GM12878 (cell line): ENCODE measurements around the gene MAP2K7. TPM values are rescaled to one million over a fixed set of nuclear protein-coding genes. Genes with fewer than 3 reads are reported as not detected.

ENCODE experiments used
- ATAC-seq: fragments of 200-7000 bp; cut with Tn5 transposase; 3 replicates; pipeline ENCODE4 v1.9.1; 2020; ENCODE audit warnings: mild to moderate bottlenecking, moderate library complexity
- BruUV-seq: library from RNA; stranded (reverse); fragments of 400-500 nt; replicated peaks from 2 replicates; lab custom pipeline; 2021; lab: Mats Ljungman, UMichigan
- CTCF ChIA-PET: fragments of 300-600 bp; sonication (Branson Sonifier 250); formaldehyde crosslinking; extraction: SDS; loops from one replicate; lab custom pipeline; 2021; ENCODE audit warnings: inconsistent platforms; lab: Yijun Ruan, JAX
- POLR2A ChIA-PET: fragments of 350-600 bp; formaldehyde crosslinking; extraction: SDS; loops from one replicate; lab custom pipeline; 2021; ENCODE audit warnings: inconsistent platforms; lab: Charles Lee
- RAD21 ChIA-PET: fragments of 300-600 bp; sonication (Branson Sonifier 250); formaldehyde crosslinking; loops from one replicate; lab custom pipeline; 2023; ENCODE audit warnings: antibody characterized with exemption; ENCODE audit not compliant: unreplicated experiment; lab: Charles Lee
- SMC1A ChIA-PET: fragments of 300-600 bp; sonication (Branson Sonifier 250); formaldehyde crosslinking; loops from one replicate; lab custom pipeline; 2023; ENCODE audit not compliant: unreplicated experiment, uncharacterized antibody; lab: Charles Lee
- DNase-seq: peaks from one replicate; pipeline ENCODE4 v3.0.0-alpha.2; 2011; ENCODE audit warnings: low read depth, low spot score
- FAIRE-seq: peaks from 3 replicates; lab custom pipeline; 2011; peaks lifted over from hg19 to GRCh38; lab: Jason Lieb, UNC
- H2AFZ ChIP-seq: 2 replicates; pipeline ENCODE4 v1.6.0; 2011; ENCODE audit warnings: low read depth, low read length, control low read depth; ENCODE audit not compliant: control insufficient read depth
- H3K27ac ChIP-seq: 2 replicates; pipeline ENCODE4 v1.5.1; 2011; ENCODE audit warnings: control low read depth; ENCODE audit not compliant: control insufficient read depth, insufficient read depth
- H3K27me3 ChIP-seq, 2 experiments: replicated peaks in 1 of 2; 2 replicates each; pipeline versions ENCODE4 v1.6.0 to v1.6.1; 2011; ENCODE audit warnings: low read length in 1 of 2; ENCODE audit not compliant: control insufficient read depth in 2 of 2, insufficient read depth in 2 of 2
- H3K36me3 ChIP-seq, 2 experiments: 2 replicates each; pipeline ENCODE4 v1.5.1; 2011; ENCODE audit warnings: low read length in 1 of 2; ENCODE audit not compliant: control insufficient read depth in 2 of 2, insufficient read depth in 2 of 2
- H3K4me1 ChIP-seq: 2 replicates; pipeline ENCODE4 v1.6.1; 2011; ENCODE audit warnings: mild to moderate bottlenecking, low read length, moderate library complexity, mixed read lengths; ENCODE audit not compliant: control insufficient read depth, insufficient read depth
- H3K4me2 ChIP-seq: 2 replicates; pipeline ENCODE4 v1.6.0; 2011; ENCODE audit warnings: control low read depth; ENCODE audit not compliant: control insufficient read depth, insufficient read depth
- H3K4me3 ChIP-seq: fragments of 200-600 bp; sonication (generic); 2 replicates; pipeline ENCODE4 v1.5.1; 2016
- H3K79me2 ChIP-seq: 2 replicates; pipeline ENCODE4 v1.6.0; 2011; ENCODE audit warnings: low read length; ENCODE audit not compliant: control insufficient read depth, insufficient read depth
- H3K9ac ChIP-seq: 2 replicates; pipeline ENCODE4 v1.8.0; 2011; ENCODE audit warnings: low read length, control low read depth, mixed read lengths; ENCODE audit not compliant: control insufficient read depth, insufficient read depth
- H3K9me3 ChIP-seq: replicated peaks from 3 replicates; pipeline ENCODE4 v1.5.1; 2011; ENCODE audit warnings: mild to moderate bottlenecking, low read length; ENCODE audit not compliant: control insufficient read depth, insufficient read depth
- H4K20me1 ChIP-seq: 2 replicates; pipeline ENCODE4 v1.6.0; 2011; ENCODE audit not compliant: control insufficient read depth, insufficient read depth
- BCL3 ChIP-seq: IDR thresholded peaks from 2 replicates; pipeline ENCODE4 v1.6.1; 2011; ENCODE audit warnings: borderline replicate concordance, low read depth, mild to moderate bottlenecking, moderate library complexity, low read length; ENCODE audit not compliant: insufficient read depth, poor library complexity, severe bottlenecking
- CBX3 ChIP-seq: fragments of 200-600 bp; sonication (generic); IDR thresholded peaks from 2 replicates; pipeline ENCODE4 v1.6.1; 2016; ENCODE audit warnings: low read depth, borderline replicate concordance
- CREB1 ChIP-seq: IDR thresholded peaks from 2 replicates; pipeline ENCODE4 v1.6.1; 2012; ENCODE audit warnings: low read depth, mild to moderate bottlenecking, inconsistent platforms
- EED ChIP-seq: sonication (generic); IDR thresholded peaks from 2 replicates; pipeline ENCODE4 v1.6.1; 2016; ENCODE audit warnings: antibody characterized with exemption, low read depth
- MEF2B ChIP-seq: fragments of 450-650 bp; IDR thresholded peaks from 2 replicates; pipeline ENCODE4 v1.6.1; 2018; ENCODE audit warnings: mild to moderate bottlenecking, moderate library complexity; ENCODE audit not compliant: partially characterized antibody, poor library complexity, severe bottlenecking
- MXI1 ChIP-seq: fragments of 150-350 bp; IDR thresholded peaks from 2 replicates; pipeline ENCODE4 v1.6.1; 2011; ENCODE audit warnings: low read depth, mild to moderate bottlenecking, inconsistent platforms, low read length, improper control_type of control experiment
- NR2C1 ChIP-seq: fragments of 450-650 bp; IDR thresholded peaks from 2 replicates; pipeline ENCODE4 v1.6.1; 2017; ENCODE audit warnings: antibody characterized with exemption, mild to moderate bottlenecking, moderate library complexity
- NRF1 ChIP-seq: conservative IDR thresholded peaks from 2 replicates; pipeline ENCODE4 v1.6.1; 2011; ENCODE audit warnings: mild to moderate bottlenecking, low read depth, low read length, improper control_type of control experiment
- RB1 ChIP-seq: fragments of 450-650 bp; formaldehyde crosslinking; IDR thresholded peaks from 2 replicates; pipeline ENCODE4 v1.6.1; 2017; ENCODE audit warnings: mild to moderate bottlenecking, borderline replicate concordance
- RUNX3 ChIP-seq: IDR thresholded peaks from 2 replicates; pipeline ENCODE4 v1.6.1; 2012; ENCODE audit warnings: low read length, inconsistent platforms
- SREBF2 ChIP-seq: IDR thresholded peaks from 2 replicates; pipeline ENCODE4 v1.6.1; 2012; ENCODE audit warnings: mild to moderate bottlenecking, low read length
- TCF3 ChIP-seq: IDR thresholded peaks from 2 replicates; pipeline ENCODE4 v1.6.1; 2012; ENCODE audit warnings: low read depth, mild to moderate bottlenecking, low read length, borderline replicate concordance; ENCODE audit not compliant: insufficient read depth
- WRNIP1 ChIP-seq: IDR thresholded peaks from 2 replicates; pipeline ENCODE4 v1.6.1; 2011; ENCODE audit warnings: low read depth, low read length, improper control_type of control experiment, borderline replicate concordance
- ZNF24 ChIP-seq: fragments of 450-650 bp; IDR thresholded peaks from 2 replicates; pipeline ENCODE4 v1.6.1; 2017; ENCODE audit warnings: antibody characterized with exemption, mild to moderate bottlenecking
- WGBS: methylation state at CpG from one replicate; pipeline ENCODE4 v1.1.6; 2016; ENCODE audit warnings: low lambda C conversion rate; ENCODE audit not compliant: insufficient replicate concordance, insufficient coverage; ENCODE audit errors: missing lambda C conversion rate; 5-methylcytosine and 5-hydroxymethylcytosine counted together
- in situ Hi-C: fragments of 300-500 bp; cut with MboI; formaldehyde crosslinking; loops from 9 replicates; pipeline ENCODE4 v1.14.3; 2018; ENCODE audit warnings: mixed read lengths
- intact Hi-C: fragments of 100-400 bp; cut with micrococcal nuclease; formaldehyde crosslinking; loops from one replicate; pipeline ENCODE4 v1.14.2; 2022; ENCODE audit not compliant: unreplicated experiment
- polyA plus RNA-seq, 11 experiments: library from polyadenylated mRNA; depleted of rRNA in 4 of 11; unstranded in 6 of 11; stranded (reverse) in 5 of 11; fragments of >200 nt; fragmentation: Nextera tagmentation in 4 of 11; fragmentation: Illumina TruSeq in 1 of 11; extraction: Ambion mirVana in 4 of 11; extraction: Trizol in 1 of 11; gene quantifications; 1 replicate in 1 of 11; 2 replicates in 10 of 11; pipeline versions ENCODE4 v1.2.1 to v1.2.3, GENCODE V29; 2011 to 2016; ENCODE audit warnings: inconsistent platforms in 2 of 11, missing spikeins in 2 of 11, low read depth in 1 of 11
- total RNA-seq, 4 experiments: library from RNA; depleted of rRNA in 3 of 4; stranded (reverse); fragments of >200 nt in 3 of 4; fragmentation: Illumina TruSeq in 1 of 4; extraction: Trizol in 1 of 4; gene quantifications; 2 replicates each; pipeline versions ENCODE4 v1.2.1 to v1.2.3, GENCODE V29; 2013 to 2021

Gene MAP2K7
- total and polyA plus RNA-seq, 10 of the 15 experiments (the other 5 are each of a cell fraction or from before 2014, with no cell fraction given) = 0.34 to 32.2 (median 6.7) TPM

- H3K4me1 ChIP-seq = no peaks in the 10 kb centered on the region; the same call in 1 of the 2 replicates
- H3K79me2 ChIP-seq = no peaks in the 10 kb centered on the region
- TF ChIP-seq NR2C1 = no peak
- TF ChIP-seq RUNX3 = no peak
- no peak for TF ChIP-seq RB1
- no peak for TF ChIP-seq WRNIP1
- TF ChIP-seq SREBF2 = no peak
- no peak for TF ChIP-seq CREB1
- TF ChIP-seq MEF2B = no peak
- no peak for TF ChIP-seq TCF3
- no peak for TF ChIP-seq NRF1
- no peak for TF ChIP-seq ZNF24
- TF ChIP-seq BCL3 = no peak
- TF ChIP-seq MXI1 = no peak
- no peak for TF ChIP-seq EED
- TF ChIP-seq CBX3 = no peak
- no peak overlapping the region for H3K4me2 ChIP-seq
- no peak overlapping the region for H3K27ac ChIP-seq
- POLR2A ChIA-PET = no interaction called here
- WGBS = 90% methylated on average over 10 of the region's 10 CpGs
- FAIRE-seq = no peak
- H2AFZ ChIP-seq = no peak overlapping the region
- peaks cover 13 to 45% of the 10 kb centered on the region in 2 experiments; a peak in 3 of 4 replicates for H3K36me3 ChIP-seq
- no TSS peak for BruUV-seq
- H3K4me3 ChIP-seq = no peak overlapping the region
- in situ Hi-C loops (no loop called here), intact Hi-C loops (no loop called here)
- H3K9ac ChIP-seq = no peak overlapping the region
- RAD21 ChIA-PET = no interaction called here
- DNase-seq = no peak
- no peaks in the 10 kb centered on the region for H3K9me3 ChIP-seq
- H4K20me1 ChIP-seq = no peaks in the 10 kb centered on the region; the same call in 1 of the 2 replicates
- CTCF ChIA-PET = no interaction called here
- no peaks in the 10 kb centered on the region for H3K27me3 ChIP-seq
- ATAC-seq = no peak
- SMC1A ChIA-PET = no interaction called here
Measured at GRCh38 chr19:7932930-7933300, 29.2 kb downstream of the MAP2K7 start.
